Muscle layer of colon (tissue), 2 donors: ENCODE data around the gene EMC6.
"Not testable (repeated sequence)": the region's sequence is repeated elsewhere in the genome, so short reads cannot be mapped to it uniquely, and the experiment has no call there.

Experiments used
- H3K27ac ChIP-seq: one replicate; pipeline ENCODE4 v1.7.0; 2013; ENCODE audit warnings: low read depth, mild to moderate bottlenecking, low read length, moderate library complexity
- H3K27me3 ChIP-seq, 2 donors: one replicate each; pipeline ENCODE4 v1.7.0; 2013; ENCODE audit warnings: low read length in 2 of 2, mild to moderate bottlenecking in 2 of 2; ENCODE audit not compliant: insufficient read depth in 2 of 2, control insufficient read depth in 1 of 2
- H3K36me3 ChIP-seq: one replicate; pipeline ENCODE4 v1.7.0; 2013; ENCODE audit warnings: mild to moderate bottlenecking, low read length; ENCODE audit not compliant: insufficient read depth
- H3K4me1 ChIP-seq: one replicate; pipeline ENCODE4 v1.7.0; 2013; ENCODE audit warnings: mild to moderate bottlenecking, low read length; ENCODE audit not compliant: insufficient read depth
- H3K4me3 ChIP-seq, 2 donors: one replicate each; pipeline ENCODE4 v1.7.0; 2013; ENCODE audit warnings: low read length in 2 of 2, low read depth in 1 of 2, mild to moderate bottlenecking in 1 of 2, moderate library complexity in 1 of 2
- H3K9ac ChIP-seq: one replicate; pipeline ENCODE4 v1.7.0; 2013; ENCODE audit warnings: low read length
- H3K9me3 ChIP-seq: one replicate; pipeline ENCODE4 v1.7.0; 2013; ENCODE audit warnings: mild to moderate bottlenecking, low read length
- donor health status: abdominal sarcoma.
- donor health status: Adenocarcinoma of cecum.

The EMC6 gene

DNA sequence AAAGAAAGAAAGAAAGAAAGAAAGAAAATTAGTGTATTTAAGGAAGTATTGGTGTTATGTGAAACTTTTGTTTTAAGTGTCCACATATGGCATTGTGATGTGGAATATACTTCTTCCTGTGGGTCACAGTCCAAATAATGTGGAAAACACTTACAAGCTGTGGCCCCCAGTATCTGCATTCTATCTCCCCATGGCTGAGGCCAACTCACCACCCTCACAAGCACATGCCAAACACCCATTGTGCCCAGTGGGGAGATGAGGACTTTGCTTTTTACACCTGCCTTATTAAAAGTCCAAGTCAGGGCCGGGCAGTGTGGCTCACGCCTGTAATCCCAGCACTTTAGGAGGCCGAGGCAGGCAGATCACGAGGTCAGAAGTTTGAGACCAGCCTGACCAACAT, 31.3 kb downstream of the EMC6 start:
- Histone ChIP-seq H3K36me3 (no peaks in the 10 kb centered on the region), H3K27me3 (peaks cover 0 to 18% of the 10 kb centered on the region in 2 donors), H3K4me3 (no peak overlapping the region), H3K4me1 (no peaks in the 10 kb centered on the region), H3K9me3 (peaks cover 5% of the 10 kb centered on the region), H3K9ac (no peak overlapping the region), H3K27ac (no peak overlapping the region)

DNA sequence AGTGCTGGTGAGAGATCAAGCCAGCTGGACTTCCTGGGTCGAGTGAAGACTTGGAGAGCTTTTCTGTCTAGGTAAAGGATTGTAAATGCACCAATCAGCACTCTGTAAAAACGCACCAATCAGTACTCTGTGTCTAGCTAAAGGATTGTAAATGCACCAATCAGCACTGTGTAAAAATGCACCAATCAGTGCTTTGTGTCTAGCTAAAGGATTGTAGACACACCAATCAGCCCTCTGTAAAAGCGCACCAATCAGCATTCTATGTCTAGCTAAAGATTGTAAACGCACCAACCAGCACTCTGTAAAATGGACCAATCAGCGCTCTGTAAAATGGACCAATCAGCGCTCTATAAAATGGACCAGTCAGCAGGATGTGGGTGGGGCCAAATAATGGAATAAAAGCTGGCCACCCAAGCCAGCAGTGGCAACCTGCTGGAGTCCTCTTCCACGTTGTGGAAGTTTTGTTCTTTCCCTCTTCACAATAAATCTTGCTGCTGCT, 33.5 kb downstream of the EMC6 start:
- H3K9ac ChIP-seq, H3K36me3 ChIP-seq, H3K4me1 ChIP-seq, H3K27me3 ChIP-seq, H3K27ac ChIP-seq, H3K9me3 ChIP-seq, H3K4me3 ChIP-seq: not testable (repeated sequence)

DNA sequence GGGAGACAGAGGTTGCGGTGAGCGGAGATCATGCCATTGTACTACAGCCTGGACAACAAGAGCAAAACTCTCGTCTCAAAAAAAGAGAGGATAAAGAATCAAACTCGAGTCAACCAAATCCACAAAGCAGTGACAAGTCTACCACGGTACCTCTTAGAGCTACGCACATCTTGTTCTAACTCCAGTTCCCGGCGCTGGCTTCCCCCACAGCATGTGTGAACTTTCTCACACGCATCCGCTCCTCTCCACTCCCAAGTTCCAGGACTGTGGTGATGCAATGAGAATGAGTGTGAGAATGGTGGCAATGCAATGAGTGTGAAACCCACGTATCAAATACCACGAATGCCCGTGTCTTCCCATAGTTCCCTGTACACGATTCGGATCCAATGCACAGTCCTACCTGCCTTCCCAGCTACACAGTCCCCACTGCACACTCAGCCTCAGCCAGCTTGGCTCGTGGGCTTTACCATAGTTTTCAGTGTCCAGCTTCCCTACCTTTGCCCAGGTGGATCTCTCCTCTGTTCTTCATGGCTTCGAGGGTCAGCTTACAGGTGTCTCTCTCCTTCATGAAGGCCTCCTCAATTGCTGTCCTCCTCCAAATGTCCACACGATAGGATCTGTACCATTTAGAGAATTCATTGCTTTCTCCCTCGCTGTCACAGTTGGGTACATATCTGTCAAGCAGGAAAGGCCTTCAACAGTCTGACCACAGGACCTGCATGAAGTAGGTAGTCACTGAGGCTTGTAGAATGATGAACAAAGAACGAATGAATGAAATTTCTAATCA, 36.5 kb downstream of the EMC6 start:
- Histone ChIP-seq H3K27ac (no peak overlapping the region), H3K4me1 (no peaks in the 10 kb centered on the region), H3K36me3 (no peaks in the 10 kb centered on the region), H3K27me3 (no peaks in the 10 kb centered on the region), H3K9ac (no peak overlapping the region), H3K9me3 (no peaks in the 10 kb centered on the region), H3K4me3 (no peak overlapping the region)

DNA sequence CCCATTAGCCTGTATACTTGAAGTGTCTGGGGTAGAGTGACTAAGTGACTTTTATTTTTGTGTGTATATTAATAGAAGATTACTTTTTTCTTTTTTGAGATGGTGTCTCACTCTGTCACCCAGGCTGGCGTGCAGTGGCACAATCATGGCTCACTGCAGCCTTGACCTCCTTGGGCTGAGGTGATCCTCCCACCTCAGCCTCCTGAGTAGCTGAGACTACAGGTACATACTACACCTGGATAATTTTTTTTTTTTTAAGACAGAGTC, 37.0 kb downstream of the EMC6 start:
- H3K9me3 ChIP-seq, H3K4me1 ChIP-seq, H3K27me3 ChIP-seq, H3K4me3 ChIP-seq, H3K9ac ChIP-seq, H3K36me3 ChIP-seq, H3K27ac ChIP-seq: not testable (repeated sequence)

DNA sequence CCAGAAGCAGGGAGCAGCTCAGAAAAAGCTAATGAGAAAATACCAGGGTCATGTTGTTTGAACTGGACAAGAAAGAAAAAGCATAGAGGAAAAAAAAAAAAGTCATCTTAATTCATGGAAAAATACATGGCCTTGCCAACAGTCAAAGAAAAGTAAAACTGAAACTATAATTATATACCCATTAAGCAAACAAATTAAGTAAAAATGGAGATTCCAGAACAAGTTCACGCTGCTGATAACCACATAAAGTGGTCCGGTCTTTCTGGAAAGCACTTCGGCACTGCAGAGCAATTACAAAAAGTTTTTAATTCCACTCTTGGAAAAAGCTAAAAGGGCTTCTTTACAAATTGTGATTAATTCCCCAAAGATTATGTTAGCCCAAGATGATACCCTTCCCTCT, 39.8 kb downstream of the EMC6 start:
- Histone ChIP-seq H3K9me3 (no peaks in the 10 kb centered on the region), H3K36me3 (no peaks in the 10 kb centered on the region), H3K4me1 (no peaks in the 10 kb centered on the region), H3K27ac (no peak overlapping the region), H3K4me3 (no peak overlapping the region), H3K9ac (no peak overlapping the region), H3K27me3 (no peaks in the 10 kb centered on the region)

DNA sequence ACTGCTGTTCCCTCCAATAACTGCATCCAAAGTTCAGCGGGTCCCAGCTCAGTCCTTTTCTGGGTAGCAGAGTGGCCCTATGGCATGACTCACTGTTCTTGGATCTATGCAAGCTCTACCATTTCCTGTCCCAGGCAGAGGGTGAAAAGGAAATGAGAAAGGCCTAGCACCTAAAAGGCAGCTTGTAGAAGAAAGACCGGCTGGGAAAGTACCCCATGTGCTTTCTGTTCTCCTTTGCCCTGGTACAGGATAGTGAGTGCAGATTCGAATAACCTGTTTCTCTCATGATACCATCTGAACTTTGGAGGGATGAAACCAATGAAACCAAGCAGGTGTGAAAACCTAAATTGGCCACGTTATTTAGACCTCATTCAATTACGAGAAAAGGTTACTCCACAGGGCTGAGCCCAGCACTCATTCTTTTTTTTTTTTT, 42.4 kb downstream of the EMC6 start:
- Histone ChIP-seq H3K27me3 (no peaks in the 10 kb centered on the region), H3K27ac (no peak overlapping the region), H3K9ac (no peak overlapping the region), H3K9me3 (no peaks in the 10 kb centered on the region), H3K4me3 (no peak overlapping the region), H3K36me3 (peaks cover 12% of the 10 kb centered on the region), H3K4me1 (no peaks in the 10 kb centered on the region)

DNA sequence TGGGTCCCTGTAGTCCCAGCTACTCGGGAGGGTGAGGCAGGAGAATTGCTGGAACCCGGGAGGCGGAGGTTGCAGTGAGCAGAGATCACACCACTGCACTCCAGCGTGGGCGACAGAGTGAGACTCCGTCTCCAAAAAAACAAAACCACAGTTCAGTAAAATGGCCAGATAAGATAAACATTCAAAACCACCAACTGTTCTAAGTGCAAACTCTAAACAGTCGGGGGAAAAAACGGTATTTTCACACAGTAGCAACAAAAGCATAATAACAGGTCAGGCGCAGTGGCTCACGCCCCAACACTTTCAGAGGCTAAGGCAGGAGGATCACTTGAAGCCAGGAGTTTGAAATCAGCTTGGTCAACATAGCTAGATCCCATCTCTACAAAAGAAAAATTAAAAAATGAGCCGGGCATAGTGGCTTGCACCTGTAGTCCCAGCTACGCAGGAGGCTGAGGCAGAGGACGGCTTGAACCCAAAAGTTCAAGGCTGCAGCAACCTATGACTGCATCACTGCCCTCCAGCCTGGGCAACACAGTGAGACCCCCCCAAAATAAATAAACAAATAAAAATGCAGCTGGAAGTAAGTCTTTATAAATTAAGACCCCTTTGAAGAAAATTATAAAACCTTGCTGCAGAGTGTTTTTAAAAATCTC, 44.3 kb downstream of the EMC6 start:
- no peak overlapping the region for H3K9ac ChIP-seq
- H3K27me3 ChIP-seq: no peaks in the 10 kb centered on the region
- H3K9me3 ChIP-seq: no peaks in the 10 kb centered on the region
- no peaks in the 10 kb centered on the region for H3K4me1 ChIP-seq
- no peak overlapping the region for H3K4me3 ChIP-seq
- peaks cover 32% of the 10 kb centered on the region for H3K36me3 ChIP-seq
- H3K27ac ChIP-seq: no peak overlapping the region

DNA sequence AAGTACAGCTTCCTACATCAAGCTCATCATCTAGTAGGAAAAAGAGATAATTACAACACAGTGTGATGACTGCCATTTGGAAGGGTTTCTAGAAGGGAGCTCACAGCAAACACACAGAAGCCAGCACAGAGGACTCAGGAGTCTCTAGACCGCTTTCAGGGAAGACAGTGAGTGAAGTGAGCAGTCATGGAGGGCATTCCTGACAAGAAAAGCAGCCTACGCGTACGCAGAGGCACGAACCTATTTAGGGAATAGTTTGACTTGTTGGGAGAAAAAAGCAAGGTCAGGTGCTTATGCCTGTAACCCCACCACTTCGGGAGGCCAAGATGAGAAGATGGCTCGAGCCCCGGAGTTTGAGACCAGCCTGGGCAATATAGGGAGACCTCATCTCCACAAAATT, 46.7 kb downstream of the EMC6 start:
- Histone ChIP-seq H3K36me3 (peaks cover 44% of the 10 kb centered on the region), H3K4me3 (no peak overlapping the region), H3K9me3 (no peaks in the 10 kb centered on the region), H3K27me3 (no peaks in the 10 kb centered on the region), H3K9ac (no peak overlapping the region), H3K27ac (no peak overlapping the region), H3K4me1 (no peaks in the 10 kb centered on the region)

DNA sequence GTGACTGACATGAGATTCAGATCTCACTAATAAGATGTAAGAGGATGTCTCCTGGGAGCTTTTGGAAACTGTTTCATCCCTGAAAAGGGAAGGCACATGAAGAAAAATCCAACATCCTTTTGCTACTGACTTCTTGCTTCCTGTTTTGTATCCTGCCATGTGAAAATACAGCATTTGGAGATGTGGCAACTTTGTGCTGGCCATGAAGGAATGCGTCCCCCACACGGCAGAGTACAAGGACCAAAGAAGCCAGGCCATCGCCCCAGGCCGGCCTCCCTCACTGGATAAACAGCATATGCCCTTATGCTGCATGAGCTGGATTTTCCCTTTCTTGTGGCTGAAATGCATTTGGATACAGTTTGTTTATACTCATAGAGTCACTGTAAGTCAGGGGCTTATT, 49.6 kb downstream of the EMC6 start:
- H3K36me3 ChIP-seq: peaks cover 44% of the 10 kb centered on the region
- no peaks in the 10 kb centered on the region for H3K27me3 ChIP-seq
- H3K9ac ChIP-seq: no peak overlapping the region
- H3K27ac ChIP-seq: no peak overlapping the region
- no peak overlapping the region for H3K4me3 ChIP-seq
- H3K4me1 ChIP-seq: peaks cover 9% of the 10 kb centered on the region
- no peaks in the 10 kb centered on the region for H3K9me3 ChIP-seq

DNA sequence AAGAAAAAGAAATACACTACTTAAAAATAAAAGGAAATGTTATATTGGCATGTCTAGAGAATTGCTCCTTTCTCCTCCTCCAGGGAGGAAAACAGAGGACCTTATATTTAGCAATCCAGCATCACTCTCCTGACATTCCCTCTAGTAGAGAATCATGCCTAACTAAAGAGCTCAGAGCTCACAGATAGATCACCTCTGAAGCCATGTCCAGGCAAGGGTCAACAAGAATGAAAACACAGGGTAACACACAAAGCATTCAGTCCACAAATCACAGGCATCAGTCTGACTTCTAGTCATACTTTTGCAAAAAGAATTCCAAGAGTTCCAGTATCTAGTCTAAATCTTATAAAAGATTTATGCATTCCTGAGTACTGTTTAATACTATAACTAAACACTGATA, 50.7 kb downstream of the EMC6 start:
- peaks cover 12% of the 10 kb centered on the region for H3K4me1 ChIP-seq
- H3K9ac ChIP-seq: no peak overlapping the region
- H3K4me3 ChIP-seq: no peak overlapping the region
- no peaks in the 10 kb centered on the region for H3K27me3 ChIP-seq
- peaks cover 44% of the 10 kb centered on the region for H3K36me3 ChIP-seq
- H3K9me3 ChIP-seq: no peaks in the 10 kb centered on the region
- H3K27ac ChIP-seq: no peak overlapping the region
